KMS-11 (cell line): ENCODE data around the gene CADPS2.
A peak's percentile ranks its signal among the peaks of the same experiment; 100 is the strongest.

Experiments
- H2AFZ ChIP-seq: fragments of 200-600 bp; sonication (generic); 2 replicates; pipeline ENCODE4 v1.6.1; 2016; ENCODE audit warnings: antibody characterized with exemption, mixed run types, low read depth
- H3K27ac ChIP-seq: fragments of 200-600 bp; sonication (generic); 2 replicates; pipeline ENCODE4 v1.6.1; 2016; ENCODE audit warnings: mild to moderate bottlenecking, mixed run types
- H3K27me3 ChIP-seq: fragments of 200-600 bp; sonication (generic); 2 replicates; pipeline ENCODE4 v1.6.1; 2017; ENCODE audit warnings: mild to moderate bottlenecking, low read depth, mixed run types, moderate library complexity; ENCODE audit not compliant: insufficient read depth
- H3K36me3 ChIP-seq: fragments of 200-600 bp; sonication (generic); 2 replicates; pipeline ENCODE4 v1.6.1; 2017; ENCODE audit warnings: mild to moderate bottlenecking, mixed run types; ENCODE audit not compliant: insufficient read depth
- H3K4me1 ChIP-seq: fragments of 200-600 bp; sonication (generic); 2 replicates; pipeline ENCODE4 v1.6.1; 2016; ENCODE audit warnings: mild to moderate bottlenecking, low read depth, mixed run types; ENCODE audit not compliant: poor library complexity, severe bottlenecking
- H3K4me2 ChIP-seq: fragments of 200-600 bp; sonication (generic); 2 replicates; pipeline ENCODE4 v1.7.0; 2016; ENCODE audit warnings: mild to moderate bottlenecking, mixed run types
- H3K4me3 ChIP-seq: fragments of 200-600 bp; sonication (generic); IDR thresholded peaks from 2 replicates; pipeline ENCODE4 v1.6.1; 2017; ENCODE audit warnings: low read depth, low read length, mixed read lengths; ENCODE audit not compliant: insufficient read depth
- H3K79me2 ChIP-seq: fragments of 200-600 bp; sonication (generic); 2 replicates; pipeline ENCODE4 v1.6.1; 2016; ENCODE audit warnings: low read depth, mixed run types; ENCODE audit not compliant: insufficient read depth
- H3K9ac ChIP-seq: fragments of 200-600 bp; sonication (generic); 2 replicates; pipeline ENCODE4 v1.6.1; 2016; ENCODE audit warnings: mild to moderate bottlenecking, mixed run types
- H4K20me1 ChIP-seq: fragments of 200-600 bp; sonication (generic); 2 replicates; pipeline ENCODE4 v1.6.1; 2016; ENCODE audit warnings: mild to moderate bottlenecking, mixed run types; ENCODE audit not compliant: insufficient read depth
- TF ChIP-seq, protein P1 (sequence below): fragments of 200-600 bp; sonication (generic); conservative IDR thresholded peaks from 2 replicates; pipeline ENCODE4 v1.6.1; 2017; ENCODE audit warnings: low read depth, mild to moderate bottlenecking, antibody characterized with exemption, low read length, moderate library complexity, mixed read lengths

Gene CADPS2

DNA sequence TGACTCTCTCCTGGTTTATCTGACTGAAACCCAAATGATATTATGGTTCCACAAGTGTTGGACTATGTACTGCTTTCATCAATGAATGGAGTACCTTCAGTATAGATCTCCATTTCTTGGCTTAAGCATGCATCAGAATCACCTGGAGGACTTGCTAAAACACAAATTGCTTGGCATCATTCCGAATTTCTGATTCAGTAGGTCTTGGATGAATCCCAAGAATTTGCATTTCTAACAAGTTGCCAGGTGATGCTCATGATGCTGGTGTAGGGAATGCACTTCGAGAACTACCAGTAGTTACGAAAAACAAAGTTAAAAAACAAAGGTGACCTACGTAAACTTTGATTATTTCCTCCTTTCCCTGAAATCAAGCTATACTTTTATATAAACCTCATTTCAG lies 462.7 kb downstream of the CADPS2 start:
- Histone ChIP-seq H3K27ac (no peak overlapping the region), H2AFZ (no peak overlapping the region), H3K27me3 (no peaks in the 10 kb centered on the region), H3K4me1 (no peaks in the 10 kb centered on the region), H3K4me2 (no peak overlapping the region), H3K79me2 (no peaks in the 10 kb centered on the region), H3K9ac (no peak overlapping the region), H4K20me1 (no peaks in the 10 kb centered on the region), H3K36me3 (no peaks in the 10 kb centered on the region), H3K4me3 (no peak overlapping the region)
- TF ChIP-seq, protein P1, sequence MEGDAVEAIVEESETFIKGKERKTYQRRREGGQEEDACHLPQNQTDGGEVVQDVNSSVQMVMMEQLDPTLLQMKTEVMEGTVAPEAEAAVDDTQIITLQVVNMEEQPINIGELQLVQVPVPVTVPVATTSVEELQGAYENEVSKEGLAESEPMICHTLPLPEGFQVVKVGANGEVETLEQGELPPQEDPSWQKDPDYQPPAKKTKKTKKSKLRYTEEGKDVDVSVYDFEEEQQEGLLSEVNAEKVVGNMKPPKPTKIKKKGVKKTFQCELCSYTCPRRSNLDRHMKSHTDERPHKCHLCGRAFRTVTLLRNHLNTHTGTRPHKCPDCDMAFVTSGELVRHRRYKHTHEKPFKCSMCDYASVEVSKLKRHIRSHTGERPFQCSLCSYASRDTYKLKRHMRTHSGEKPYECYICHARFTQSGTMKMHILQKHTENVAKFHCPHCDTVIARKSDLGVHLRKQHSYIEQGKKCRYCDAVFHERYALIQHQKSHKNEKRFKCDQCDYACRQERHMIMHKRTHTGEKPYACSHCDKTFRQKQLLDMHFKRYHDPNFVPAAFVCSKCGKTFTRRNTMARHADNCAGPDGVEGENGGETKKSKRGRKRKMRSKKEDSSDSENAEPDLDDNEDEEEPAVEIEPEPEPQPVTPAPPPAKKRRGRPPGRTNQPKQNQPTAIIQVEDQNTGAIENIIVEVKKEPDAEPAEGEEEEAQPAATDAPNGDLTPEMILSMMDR: no peak

DNA sequence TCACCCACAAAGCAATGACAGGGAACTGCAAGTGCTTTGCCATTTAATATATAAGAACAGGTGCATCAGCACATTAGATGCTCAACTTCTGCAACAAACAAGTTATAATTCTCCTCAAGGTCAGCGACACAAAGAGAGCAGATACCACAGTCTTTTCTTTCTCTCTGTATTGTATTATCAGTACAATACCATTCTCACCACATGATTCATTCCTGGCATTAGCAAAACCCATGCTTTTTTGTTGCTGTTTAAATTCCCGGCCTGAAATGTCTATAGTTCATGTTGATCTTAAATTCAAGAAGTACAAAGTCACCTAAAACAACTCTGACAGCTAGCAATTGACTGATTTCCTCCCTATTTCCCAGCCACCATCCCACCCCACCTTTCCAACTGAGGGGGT lies 469.9 kb downstream of the CADPS2 start:
- no peaks in the 10 kb centered on the region for H3K79me2 ChIP-seq
- no peaks in the 10 kb centered on the region for H3K27me3 ChIP-seq
- H3K36me3 ChIP-seq: no peaks in the 10 kb centered on the region
- H3K9ac ChIP-seq: peak overlapping the region; percentile 15; the same call in 1 of the 2 replicates
- TF ChIP-seq, protein P1: no peak
- peak overlapping the region; percentile 15; the same call in 1 of the 2 replicates for H2AFZ ChIP-seq
- no peaks in the 10 kb centered on the region for H4K20me1 ChIP-seq
- no peak overlapping the region for H3K4me3 ChIP-seq
- peak overlapping the region; percentile 70 for H3K4me2 ChIP-seq
- H3K27ac ChIP-seq: peak overlapping the region; percentile 86
- peaks cover 64% of the 10 kb centered on the region for H3K4me1 ChIP-seq

DNA sequence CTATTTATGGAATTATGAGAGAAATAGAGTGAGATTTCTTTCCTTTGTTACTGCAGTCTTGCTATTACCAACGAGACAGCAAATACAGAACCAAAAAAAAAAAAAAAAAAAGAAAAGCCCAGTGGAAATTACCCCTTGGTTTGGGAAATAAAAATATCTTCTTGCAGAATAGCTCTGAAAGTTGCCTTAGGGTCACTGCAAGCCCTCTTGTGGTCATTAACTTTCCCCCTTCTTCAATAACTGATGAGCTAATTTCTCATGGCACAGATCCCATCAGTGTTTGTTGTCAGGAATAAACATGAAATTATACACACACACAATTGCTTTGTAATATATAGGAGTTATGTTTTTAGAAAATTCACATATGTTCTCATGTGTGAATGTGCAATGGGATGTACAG lies 470.8 kb downstream of the CADPS2 start:
- H3K4me1 ChIP-seq: peaks cover 73% of the 10 kb centered on the region
- no peak overlapping the region for H2AFZ ChIP-seq
- no peaks in the 10 kb centered on the region for H3K36me3 ChIP-seq
- H3K9ac ChIP-seq: no peak overlapping the region; the same call in 1 of the 2 replicates
- no peaks in the 10 kb centered on the region for H4K20me1 ChIP-seq
- H3K4me3 ChIP-seq: no peak overlapping the region
- no peaks in the 10 kb centered on the region for H3K27me3 ChIP-seq
- TF ChIP-seq, protein P1: 0 out of 2 replicates have a peak, but pooled peaks have one; percentile 12
- H3K4me2 ChIP-seq: peak overlapping the region; percentile 70
- no peaks in the 10 kb centered on the region for H3K79me2 ChIP-seq
- H3K27ac ChIP-seq: peak overlapping the region; percentile 86

DNA sequence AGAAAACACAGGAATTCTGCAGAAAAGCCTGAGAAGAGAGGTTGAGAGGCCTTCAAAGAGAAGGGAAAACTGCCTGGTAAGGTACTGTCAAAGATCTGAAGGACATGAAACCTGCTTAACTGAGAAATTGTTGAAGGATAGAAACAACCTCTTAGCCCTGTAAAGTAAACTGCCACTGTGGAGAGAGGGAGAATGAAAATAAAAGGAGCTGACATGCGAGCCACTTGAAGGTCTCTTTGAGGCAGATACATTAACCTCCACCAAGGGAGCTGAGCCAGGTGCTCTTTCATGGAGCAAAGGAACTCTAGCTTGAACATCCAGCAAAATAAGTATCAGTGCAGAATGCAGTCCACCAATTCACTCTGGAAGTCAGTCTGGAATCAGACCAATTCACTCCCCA lies 472.9 kb downstream of the CADPS2 start:
- Histone ChIP-seq H3K4me1 (peaks cover 94% of the 10 kb centered on the region), H3K27ac (peak overlapping the region; percentile 86), H3K36me3 (no peaks in the 10 kb centered on the region), H3K27me3 (no peaks in the 10 kb centered on the region), H3K79me2 (no peaks in the 10 kb centered on the region), H3K4me3 (no peak overlapping the region), H3K9ac (peak overlapping the region; percentile 41; the same call in 1 of the 2 replicates), H3K4me2 (peak overlapping the region; percentile 70), H2AFZ (peak overlapping the region; percentile 11; the same call in 1 of the 2 replicates), H4K20me1 (no peaks in the 10 kb centered on the region)
- TF ChIP-seq, protein P1: no peak
